ENCODE data around the gene RSAD1.

The RSAD1 gene

DNA sequence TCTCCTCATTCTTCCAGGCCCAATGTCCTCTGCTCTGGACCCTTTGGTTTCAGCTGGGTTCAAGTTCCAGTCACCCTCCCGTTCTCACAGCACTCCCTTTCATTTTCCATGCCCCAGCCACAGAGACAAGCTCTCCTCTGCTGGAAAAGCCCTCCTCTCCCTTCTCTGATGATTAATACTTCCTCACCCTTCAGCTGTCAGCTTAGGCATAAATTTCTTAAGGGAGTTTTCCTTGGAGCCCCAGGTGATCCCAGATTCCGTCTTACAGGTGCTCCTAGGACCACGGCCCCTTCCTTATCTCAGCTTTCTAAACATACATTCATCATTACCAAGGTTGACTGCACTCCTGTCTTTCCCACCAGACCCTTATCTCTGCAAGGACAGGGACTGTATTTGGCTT is 20.4 kb upstream of the RSAD1 start:
- no peak for DNase-seq (ENCODE audit: low spot score)

DNA sequence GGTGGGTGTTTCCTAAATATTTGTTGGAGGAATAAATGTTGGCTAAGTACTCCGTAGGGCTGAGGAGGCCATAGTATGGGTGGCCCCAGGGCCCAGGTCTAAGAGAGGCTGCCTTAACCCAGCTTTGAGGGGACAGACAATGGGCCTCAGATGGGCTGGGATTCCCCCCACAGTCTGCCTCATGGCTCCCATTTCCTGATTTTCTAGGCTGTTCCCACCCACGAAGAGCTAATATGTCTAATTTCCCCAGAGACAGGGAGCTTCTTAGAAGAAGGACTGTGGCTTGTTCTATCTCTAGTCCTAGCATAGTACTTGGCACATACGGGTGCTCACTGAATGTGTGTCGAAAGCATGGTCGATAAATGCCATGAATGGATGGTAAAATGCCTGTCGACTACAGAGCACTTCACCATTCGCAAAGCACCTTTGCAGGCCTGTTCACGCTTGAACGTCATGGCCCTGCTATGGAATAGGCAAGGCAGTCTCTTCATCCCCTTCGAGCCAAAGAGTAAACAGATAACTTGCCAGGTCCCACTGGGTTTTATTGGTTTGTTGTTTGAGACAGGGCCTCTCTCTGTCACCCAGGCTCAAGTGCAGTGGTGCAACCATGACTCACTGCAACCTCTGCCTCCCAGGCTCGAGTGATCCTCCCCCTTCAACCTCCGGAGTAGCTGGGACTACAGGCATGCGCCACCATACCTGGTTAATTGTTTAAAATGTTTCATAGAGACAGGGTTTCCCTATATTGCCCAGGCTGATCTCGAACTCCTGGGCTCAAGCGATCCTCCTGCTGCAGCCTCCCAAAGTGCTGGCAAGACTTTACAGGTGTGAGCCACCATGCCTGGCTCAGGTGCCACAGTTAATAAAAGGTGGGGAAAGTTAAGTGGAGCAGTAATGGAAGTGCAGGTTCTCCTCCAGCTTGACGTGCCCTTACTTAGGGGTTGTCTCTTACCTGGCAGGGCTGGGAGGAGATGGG is 19.7 kb upstream of the RSAD1 start:
- DNase-seq (ENCODE audit: low spot score) = no peak

DNA sequence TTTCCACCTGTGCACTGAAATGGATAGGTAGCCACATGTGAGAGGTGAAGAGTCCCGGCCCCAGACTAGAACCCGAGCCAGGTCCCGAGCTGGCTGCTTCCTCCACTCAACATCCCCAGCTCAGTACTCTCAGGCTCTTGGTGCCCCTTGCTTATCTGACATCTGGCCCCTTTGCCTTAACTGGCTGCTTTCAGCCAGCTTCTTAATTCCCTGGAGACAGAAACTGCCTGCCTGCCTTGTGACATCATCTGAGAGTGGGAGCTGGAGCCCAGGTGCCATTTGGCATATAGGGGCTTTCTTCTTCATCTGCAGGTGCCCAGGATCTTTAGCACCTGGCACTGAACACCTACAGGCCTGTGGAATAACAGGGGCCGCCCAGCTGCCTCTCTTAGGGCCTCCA is 18.9 kb upstream of the RSAD1 start:
- DNase-seq (ENCODE audit: low spot score) = no peak

GRCh38 chr17:50460831-50461526 is 17.7 kb upstream of the RSAD1 start:
- DNase-seq (ENCODE audit: low spot score) = no peak

- DNase-seq (ENCODE audit: low spot score) = no peak
Measured at GRCh38 chr17:50461550-50462132, 17.0 kb upstream of the RSAD1 start.

GRCh38 chr17:50462446-50462845 is 16.2 kb upstream of the RSAD1 start:
- no peak for DNase-seq (ENCODE audit: low spot score)

- DNase-seq (ENCODE audit: low spot score) = no peak
Measured at GRCh38 chr17:50464121-50464520, 14.5 kb upstream of the RSAD1 start.

GRCh38 chr17:50464736-50465135 is 13.9 kb upstream of the RSAD1 start:
- no peak for DNase-seq (ENCODE audit: low spot score)

- DNase-seq (ENCODE audit: low spot score) = no peak
Measured at GRCh38 chr17:50465171-50465570, 13.5 kb upstream of the RSAD1 start.

DNA sequence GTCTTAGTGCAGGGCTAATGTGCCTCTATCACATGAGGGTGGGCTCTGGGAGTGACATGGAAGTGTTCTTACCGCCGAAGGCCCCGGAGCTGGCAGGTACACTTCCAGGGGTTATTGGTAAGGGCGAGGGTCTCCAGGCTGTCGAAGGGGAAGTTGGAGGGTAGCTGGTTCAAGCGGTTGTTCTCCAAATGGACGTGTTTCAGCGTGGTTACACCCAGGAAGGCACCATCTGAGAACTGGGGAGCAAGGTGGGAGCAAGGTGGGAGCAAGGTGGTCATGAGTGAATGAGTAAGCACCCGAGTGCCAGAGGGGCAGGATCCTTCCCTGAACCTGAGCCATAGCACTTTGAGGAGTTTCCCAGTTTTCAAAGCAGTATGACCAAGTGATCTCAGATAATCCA is 13.0 kb upstream of the RSAD1 start:
- DNase-seq (ENCODE audit: low spot score) = no peak

- DNase-seq (ENCODE audit: low spot score) = no peak
Measured at GRCh38 chr17:50466371-50467113, 12.1 kb upstream of the RSAD1 start.

DNA sequence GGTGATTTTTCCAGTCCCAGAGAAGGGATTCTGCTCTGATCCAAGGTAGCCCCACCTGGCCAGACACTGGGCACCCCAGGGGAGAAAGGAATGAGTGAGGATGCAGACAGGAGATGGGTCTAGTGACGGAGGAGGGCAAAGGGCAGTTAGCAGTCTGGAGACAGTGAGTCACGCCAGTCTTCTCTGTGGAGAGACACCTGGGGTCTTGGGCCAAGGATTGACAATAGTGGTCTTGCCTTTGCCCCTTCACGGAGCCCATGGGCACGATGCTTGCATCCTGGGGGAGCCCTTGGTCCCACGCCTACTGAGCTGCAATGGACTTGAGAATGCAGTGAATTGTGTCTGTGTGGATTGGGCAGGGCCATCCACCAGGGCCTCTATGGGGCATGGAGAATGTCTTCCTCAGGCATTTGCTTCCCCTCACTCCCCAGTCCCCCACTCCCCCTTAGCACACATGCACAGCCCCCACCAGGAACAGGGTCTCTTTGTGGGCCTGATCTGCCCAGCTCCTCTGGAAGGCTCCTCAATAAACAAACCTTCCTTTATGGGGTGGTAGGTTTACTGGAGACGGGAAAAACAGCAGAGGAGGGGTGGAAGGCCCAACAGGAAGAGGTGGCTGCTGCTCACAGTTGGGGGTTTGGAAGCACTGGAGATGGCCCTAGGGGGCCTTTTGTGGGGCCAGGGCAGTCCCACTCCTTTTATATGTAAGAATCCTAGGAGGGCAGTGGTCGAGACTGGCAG is 11.4 kb upstream of the RSAD1 start:
- no peak for DNase-seq (ENCODE audit: low spot score)

- DNase-seq (ENCODE audit: low spot score) = no peak
Measured at GRCh38 chr17:50467855-50468303, 10.8 kb upstream of the RSAD1 start.

- DNase-seq (ENCODE audit: low spot score) = no peak
Measured at GRCh38 chr17:50468304-50469207, 10.1 kb upstream of the RSAD1 start, which contains the start of gene CHAD. TSS of gene CHAD (minus strand) at chr17:50468880. CDS start at chr17:50468813, 67 bp downstream.

DNA sequence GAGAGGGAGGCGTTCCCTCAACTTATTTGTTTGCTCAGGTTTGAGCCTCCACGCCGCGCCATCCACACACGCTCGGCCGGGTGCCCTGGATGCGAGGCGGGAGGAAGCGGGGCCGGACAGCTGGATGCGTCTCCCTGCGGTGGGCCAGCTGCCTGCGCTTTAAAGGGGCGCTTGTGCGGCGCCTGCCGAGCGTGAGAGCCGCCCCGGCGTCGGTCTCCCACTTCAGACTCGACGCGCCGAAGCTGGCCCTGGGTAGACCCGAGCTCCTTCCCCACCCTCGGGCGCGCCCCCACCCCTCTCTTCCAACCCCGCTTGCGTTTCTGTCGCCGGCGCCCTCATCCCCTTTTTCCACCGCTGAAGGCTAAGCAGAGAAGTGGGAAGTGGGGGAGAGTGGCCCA is 9.5 kb upstream of the RSAD1 start:
- no peak for DNase-seq (ENCODE audit: low spot score)

DNA sequence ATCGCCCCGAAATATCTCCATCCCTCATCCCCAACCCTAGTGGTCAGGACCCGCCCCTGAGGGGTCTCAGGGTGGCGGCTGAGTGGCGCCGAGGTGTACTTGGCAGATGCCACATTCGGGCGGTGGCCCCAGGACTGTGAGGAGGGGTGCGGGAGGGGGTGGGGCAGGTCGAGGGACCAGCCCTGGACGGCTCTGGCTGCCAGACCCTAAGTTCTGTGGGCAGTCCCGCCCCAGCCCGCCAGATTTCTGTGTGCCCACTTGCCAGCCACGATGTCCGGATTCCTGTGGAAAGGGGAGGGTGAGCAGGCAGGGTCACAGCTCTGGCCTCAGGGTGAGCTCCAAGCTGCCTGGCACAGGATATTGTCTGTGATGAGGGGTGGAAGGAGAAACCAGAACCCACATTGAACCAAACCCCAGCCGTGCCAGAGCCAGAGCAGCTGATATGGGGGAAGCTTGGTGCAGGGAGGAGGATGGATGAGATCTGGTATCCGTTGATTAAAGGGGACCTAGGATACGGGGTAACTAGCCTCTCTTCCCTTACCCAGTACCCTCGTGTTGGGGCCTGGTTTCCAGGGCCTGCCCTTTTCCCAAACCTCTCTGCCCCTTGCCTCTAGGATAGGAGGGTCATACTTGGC is 8.9 kb upstream of the RSAD1 start:
- no peak for DNase-seq (ENCODE audit: low spot score)

GRCh38 chr17:50470426-50470825 is 8.2 kb upstream of the RSAD1 start:
- no peak for DNase-seq (ENCODE audit: low spot score)

DNA sequence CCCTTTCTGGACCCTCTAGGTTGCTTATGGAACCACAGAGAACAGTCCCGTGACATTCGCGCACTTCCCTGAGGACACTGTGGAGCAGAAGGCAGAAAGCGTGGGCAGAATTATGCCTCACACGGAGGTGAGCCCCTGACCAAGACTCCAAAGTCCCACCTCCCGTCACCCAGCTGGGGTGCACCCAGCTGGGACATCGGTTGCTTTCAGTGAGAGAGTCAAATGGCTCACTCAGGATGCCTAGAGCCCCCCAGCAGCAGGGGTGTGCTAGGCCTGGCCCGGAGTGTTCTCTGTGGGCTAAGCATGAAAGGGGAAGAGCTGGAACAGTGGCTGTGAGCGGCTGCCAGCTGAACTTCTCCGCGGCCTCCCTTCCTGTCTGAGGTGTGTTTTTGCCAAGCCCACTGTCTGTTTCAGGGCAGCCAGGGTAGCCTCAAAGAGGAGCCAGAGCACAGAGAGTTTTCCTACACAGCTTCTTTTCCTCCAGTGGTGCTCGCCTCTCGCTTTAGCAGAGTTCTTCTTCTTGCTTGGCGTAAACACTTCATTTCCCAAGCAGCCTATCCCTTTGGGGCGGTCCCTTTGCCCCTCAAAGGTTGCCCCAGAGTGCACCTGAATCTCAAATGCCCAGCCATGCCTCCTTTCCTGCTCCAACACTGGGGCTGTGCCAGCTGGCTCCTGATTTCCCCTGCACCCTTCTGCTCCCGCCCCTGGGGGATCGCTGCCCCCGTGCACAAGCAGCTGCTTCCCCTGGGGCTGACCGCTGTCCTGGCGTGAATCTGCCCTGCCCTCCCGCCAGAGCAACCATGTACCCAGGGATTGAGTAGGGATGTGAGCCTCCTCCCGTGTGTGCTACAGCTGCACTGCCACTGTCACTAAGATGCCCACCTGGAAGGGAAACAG is 7.4 kb upstream of the RSAD1 start:
- DNase-seq (ENCODE audit: low spot score) = no peak

DNA sequence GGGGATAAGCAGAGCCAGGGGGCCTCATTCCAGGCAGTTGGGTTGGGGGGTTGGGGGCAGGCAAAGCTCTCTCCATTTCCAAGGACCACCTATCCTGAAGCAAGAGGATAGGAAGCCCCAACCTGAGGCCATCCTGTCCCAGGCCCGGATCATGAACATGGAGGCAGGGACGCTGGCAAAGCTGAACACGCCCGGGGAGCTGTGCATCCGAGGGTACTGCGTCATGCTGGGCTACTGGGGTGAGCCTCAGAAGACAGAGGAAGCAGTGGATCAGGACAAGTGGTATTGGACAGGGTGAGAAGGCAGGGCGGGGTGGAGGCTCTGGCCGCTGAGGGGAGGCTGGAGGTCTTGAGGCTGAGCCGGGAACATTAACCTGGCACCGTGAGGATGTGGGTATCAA is 6.4 kb upstream of the RSAD1 start:
- no peak for DNase-seq (ENCODE audit: low spot score)

All from germinal center (tissue), 1 donor.